IMR-90 (cell line): ENCODE data around the gene MIEF1. TPM values are rescaled to one million over a fixed set of nuclear protein-coding genes. Genes with fewer than 3 reads are reported as not detected.

Source experiments
- ATAC-seq: fragments of 200-7000 bp; cut with Tn5 transposase; 2 replicates; pipeline ENCODE4 v1.9.1; 2020; ENCODE audit warnings: low read depth, mild to moderate bottlenecking, moderate library complexity
- BruUV-seq: library from RNA; stranded (reverse); fragments of 400-500 nt; replicated peaks from 2 replicates; lab custom pipeline; 2021; lab: Mats Ljungman, UMichigan
- CTCF ChIA-PET: fragments of 300-600 bp; formaldehyde crosslinking; extraction: SDS; loops from one replicate; lab custom pipeline; 2021; ENCODE audit warnings: antibody characterized with exemption; lab: Yijun Ruan, JAX
- POLR2A ChIA-PET: fragments of 300-600 bp; sonication (Branson Sonifier 250); formaldehyde crosslinking; loops from one replicate; lab custom pipeline; 2022; ENCODE audit warnings: antibody characterized with exemption; ENCODE audit not compliant: unreplicated experiment; lab: Charles Lee
- DNase-seq: peaks from one replicate; pipeline ENCODE4 v3.0.0; 2013
- H2AFZ ChIP-seq: replicated peaks from 2 replicates; pipeline ENCODE3; 2013; ENCODE audit warnings: low read length, mild to moderate bottlenecking; ENCODE audit not compliant: poor library complexity
- H2AK5ac ChIP-seq: 2 replicates; pipeline ENCODE4 v1.6.1; 2013; ENCODE audit warnings: low read depth, low read length, inconsistent platforms
- H2AK9ac ChIP-seq: replicated peaks from 2 replicates; pipeline ENCODE3; 2013; ENCODE audit warnings: mild to moderate bottlenecking, low read depth, low read length, moderate library complexity; ENCODE audit not compliant: poor library complexity
- H2BK120ac ChIP-seq: 2 replicates; pipeline ENCODE4 v1.6.1; 2013; ENCODE audit warnings: low read depth, low read length, inconsistent platforms
- H2BK15ac ChIP-seq: 3 replicates; pipeline ENCODE4 v1.6.1; 2013; ENCODE audit warnings: low read depth, low read length, inconsistent platforms
- H2BK20ac ChIP-seq: 2 replicates; pipeline ENCODE4 v1.6.1; 2013; ENCODE audit warnings: low read depth, mild to moderate bottlenecking, inconsistent platforms, low read length, moderate library complexity
- H2BK5ac ChIP-seq: 2 replicates; pipeline ENCODE4 v1.6.1; 2013; ENCODE audit warnings: mild to moderate bottlenecking, low read depth, low read length, inconsistent platforms; ENCODE audit not compliant: poor library complexity, severe bottlenecking
- H3K14ac ChIP-seq: replicated peaks from 2 replicates; pipeline ENCODE4 v1.6.1; 2013; ENCODE audit warnings: low read depth, low read length, inconsistent platforms
- H3K18ac ChIP-seq: 2 replicates; pipeline ENCODE4 v1.6.1; 2013; ENCODE audit warnings: low read depth, low read length, control low read depth
- H3K23ac ChIP-seq: 2 replicates; pipeline ENCODE4 v1.6.1; 2013; ENCODE audit warnings: low read depth, low read length, inconsistent platforms
- H3K27ac ChIP-seq: 2 replicates; pipeline ENCODE4 v1.5.1; 2013; ENCODE audit warnings: mild to moderate bottlenecking, control low read depth, low read length; ENCODE audit not compliant: insufficient read depth
- H3K27me3 ChIP-seq: 2 replicates; pipeline ENCODE4 v1.6.1; 2013; ENCODE audit warnings: low read length; ENCODE audit not compliant: control insufficient read depth, insufficient read depth
- H3K36me3 ChIP-seq: 2 replicates; pipeline ENCODE4 v1.6.1; 2013; ENCODE audit warnings: low read length, mixed read lengths; ENCODE audit not compliant: control insufficient read depth, insufficient read depth
- H3K4ac ChIP-seq: 2 replicates; pipeline ENCODE4 v1.6.1; 2013; ENCODE audit warnings: low read depth, low read length, inconsistent platforms
- H3K4me1 ChIP-seq: 2 replicates; pipeline ENCODE4 v1.6.1; 2013; ENCODE audit warnings: low read length, mixed read lengths; ENCODE audit not compliant: control insufficient read depth, insufficient read depth
- H3K4me2 ChIP-seq: 2 replicates; pipeline ENCODE4 v1.6.1; 2013; ENCODE audit warnings: low read depth, mild to moderate bottlenecking, control low read depth, low read length, moderate library complexity
- H3K4me3 ChIP-seq: 2 replicates; pipeline ENCODE4 v1.5.1; 2013; ENCODE audit warnings: low read depth, mild to moderate bottlenecking, control low read depth, low read length, moderate library complexity; ENCODE audit not compliant: insufficient read depth
- H3K56ac ChIP-seq: 2 replicates; pipeline ENCODE4 v1.6.1; 2013; ENCODE audit warnings: low read length, inconsistent platforms; ENCODE audit not compliant: insufficient read depth; ENCODE audit errors: extremely low read depth
- H3K79me1 ChIP-seq, 2 experiments: 2 replicates each; pipeline ENCODE4 v1.6.1; 2013; ENCODE audit warnings: low read length in 2 of 2, inconsistent platforms in 1 of 2, low read depth in 1 of 2
- H3K9ac ChIP-seq: 2 replicates; pipeline ENCODE4 v1.6.1; 2013; ENCODE audit warnings: low read depth, low read length, control low read depth
- H3K9me1 ChIP-seq: 2 replicates; pipeline ENCODE4 v1.6.1; 2013; ENCODE audit warnings: low read length, inconsistent platforms; ENCODE audit not compliant: insufficient read depth
- H3K9me3 ChIP-seq: 2 replicates; pipeline ENCODE4 v1.6.1; 2013; ENCODE audit warnings: low read length; ENCODE audit not compliant: control insufficient read depth, insufficient read depth
- H4K20me1 ChIP-seq: 2 replicates; pipeline ENCODE4 v1.6.1; 2013; ENCODE audit warnings: low read length, inconsistent platforms; ENCODE audit not compliant: insufficient read depth
- H4K5ac ChIP-seq: 2 replicates; pipeline ENCODE4 v1.6.1; 2013; ENCODE audit warnings: mild to moderate bottlenecking, low read depth, low read length, control low read depth
- H4K8ac ChIP-seq, 2 experiments: 2 replicates each; pipeline ENCODE4 v1.6.1; 2013; ENCODE audit warnings: low read depth in 2 of 2, low read length in 2 of 2, control low read depth in 1 of 2, inconsistent platforms in 1 of 2
- H4K91ac ChIP-seq: 2 replicates; pipeline ENCODE4 v1.6.1; 2013; ENCODE audit warnings: low read depth, low read length, inconsistent platforms; ENCODE audit not compliant: insufficient read depth
- FOS ChIP-seq: fragments of 150-350 bp; IDR thresholded peaks from 2 replicates; pipeline ENCODE4 v1.6.1; 2016; ENCODE audit warnings: low read depth, low read length
- MAFK ChIP-seq: IDR thresholded peaks from 2 replicates; pipeline ENCODE4 v1.6.1; 2012; ENCODE audit warnings: low read depth, low read length, improper control_type of control experiment
- NFE2L2 ChIP-seq: fragments of 150-350 bp; IDR thresholded peaks from 2 replicates; pipeline ENCODE4 v1.6.1; 2016; ENCODE audit warnings: low read depth, mild to moderate bottlenecking, low read length
- POLR2A ChIP-seq: IDR thresholded peaks from 2 replicates; pipeline ENCODE4 v1.6.1; 2012; ENCODE audit warnings: mild to moderate bottlenecking, low read depth, low read length
- RAD21 ChIP-seq: IDR thresholded peaks from 2 replicates; pipeline ENCODE4 v1.6.1; 2012; ENCODE audit warnings: low read length, improper control_type of control experiment
- RCOR1 ChIP-seq: IDR thresholded peaks from 2 replicates; pipeline ENCODE4 v1.6.1; 2012; ENCODE audit warnings: mild to moderate bottlenecking, low read length, improper control_type of control experiment; ENCODE audit not compliant: insufficient replicate concordance
- USF2 ChIP-seq: fragments of 150-350 bp; IDR thresholded peaks from 2 replicates; pipeline ENCODE4 v1.6.1; 2017; ENCODE audit warnings: mild to moderate bottlenecking, antibody characterized with exemption, low read length, low read depth
- WGBS, 2 experiments: methylation state at CpG; one replicate each; pipeline versions ENCODE4 v1.1.5 to v1.1.7; 2013; ENCODE audit warnings: missing lambda C conversion rate in 2 of 2; ENCODE audit not compliant: insufficient read length in 1 of 2; ENCODE audit errors: extremely low coverage in 2 of 2; 5-methylcytosine and 5-hydroxymethylcytosine counted together
- dilution Hi-C: fragments of 300-500 bp; cut with HindIII; formaldehyde crosslinking; loops from one replicate; pipeline ENCODE4 v1.14.3; 2018; ENCODE audit warnings: low sequenced_read_pairs; ENCODE audit not compliant: unreplicated experiment
- in situ Hi-C: fragments of 300-500 bp; cut with MboI; formaldehyde crosslinking; loops from 3 replicates; pipeline ENCODE4 v1.14.3; 2019; ENCODE audit warnings: low sequenced_read_pairs, inconsistent platforms, mixed read lengths
- intact Hi-C: fragments of 100-400 bp; cut with micrococcal nuclease; formaldehyde crosslinking; loops from 2 replicates; pipeline ENCODE4 v1.10.0; 2022
- polyA plus RNA-seq, 3 experiments: library from polyadenylated mRNA; depleted of rRNA; stranded (reverse); fragments of >200 nt; gene quantifications; 2 replicates each; pipeline ENCODE4 v1.2.3, GENCODE V29; 2012; ENCODE audit warnings: low replicate concordance in 1 of 3
- total RNA-seq: library from RNA; depleted of rRNA; stranded (reverse); fragments of >200 nt; gene quantifications from 2 replicates; pipeline ENCODE4 v1.2.3, GENCODE V29; 2012
- TF ChIP-seq, protein P1 (sequence below): conservative IDR thresholded peaks from 2 replicates; pipeline ENCODE4 v1.5.1; 2012; ENCODE audit warnings: mild to moderate bottlenecking, low read depth, low read length, improper control_type of control experiment
- TF ChIP-seq, protein P2 (sequence below): fragments of 150-350 bp; IDR thresholded peaks from 2 replicates; pipeline ENCODE4 v1.6.1; 2016; ENCODE audit warnings: low read depth, mild to moderate bottlenecking, low read length, moderate library complexity, borderline replicate concordance

MIEF1 gene
- total and polyA plus RNA-seq, 2 of the 4 experiments (the other 2 are of a cell fraction): 9.7 to 16.9 TPM

DNA sequence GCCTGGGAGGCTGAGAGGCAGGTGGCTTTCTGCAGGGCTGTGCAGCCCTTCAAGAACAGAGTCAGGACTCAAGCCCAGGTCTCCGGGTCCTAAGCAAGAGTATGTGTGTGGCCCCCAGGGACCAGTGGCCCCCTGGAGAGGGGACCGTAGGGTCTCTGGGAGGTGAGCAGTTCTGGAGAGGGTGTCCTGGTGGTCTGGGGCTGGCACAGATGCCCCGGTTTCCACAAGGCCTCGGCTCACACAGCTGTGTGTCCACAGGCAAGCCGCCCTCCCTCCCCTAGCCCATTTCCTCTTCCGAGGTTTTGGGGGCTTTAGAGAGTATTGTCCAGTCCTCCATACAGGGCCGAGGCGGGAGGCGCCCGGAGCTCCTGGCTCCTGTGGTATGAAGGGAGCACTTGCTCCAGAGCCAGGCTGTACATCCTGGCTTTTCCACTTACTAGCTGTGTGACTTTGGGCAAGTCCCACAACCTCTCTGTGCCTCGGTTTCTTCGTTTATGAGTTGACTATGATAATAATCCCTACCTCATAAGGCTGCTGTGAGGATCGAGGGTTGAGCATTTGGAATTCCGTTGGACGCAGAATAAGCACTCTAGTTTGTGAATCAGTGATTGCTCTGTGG lies 33.9 kb downstream of the MIEF1 start:
- Histone ChIP-seq H4K91ac (no peak overlapping the region), H3K4me3 (no peak overlapping the region), H3K4ac (no peak overlapping the region), H2AK5ac (0 out of 2 replicates have a peak overlapping the region, but pooled peaks have one; percentile 3), H3K9ac (no peak overlapping the region), H3K9me1 (no peaks in the 10 kb centered on the region), H2AFZ (peak overlapping the region; percentile 8), H2BK15ac (no peak overlapping the region), H4K20me1 (peaks cover 4% of the 10 kb centered on the region; the same call in 1 of the 2 replicates), H3K23ac (no peak overlapping the region), H3K14ac (no peak overlapping the region), H3K79me1 (peaks cover 12 to 16% of the 10 kb centered on the region in 2 experiments), H3K18ac (no peak overlapping the region), H3K4me1 (peaks cover 6% of the 10 kb centered on the region), H4K5ac (no peak overlapping the region), H3K36me3 (peaks cover 2% of the 10 kb centered on the region; the same call in 1 of the 2 replicates), H2BK20ac (no peak overlapping the region), H2BK120ac (no peak overlapping the region), H3K9me3 (no peaks in the 10 kb centered on the region), H3K27me3 (peaks cover 15% of the 10 kb centered on the region), H3K27ac (no peak overlapping the region), H3K4me2 (no peak overlapping the region), H2AK9ac (peak overlapping the region; percentile 12), H3K56ac (no peak overlapping the region), H4K8ac (no peak overlapping the region), H2BK5ac (no peak overlapping the region)
- in situ Hi-C loops: loop anchor here (5.0 to 10.0 kb wide), 3 partner anchors 491 to 809 kb away; partner anchors contain the start of gene ADSL
- POLR2A ChIA-PET: no interaction called here
- no peak for TF ChIP-seq NFE2L2
- TF ChIP-seq FOS: no peak
- TF ChIP-seq, protein P1, sequence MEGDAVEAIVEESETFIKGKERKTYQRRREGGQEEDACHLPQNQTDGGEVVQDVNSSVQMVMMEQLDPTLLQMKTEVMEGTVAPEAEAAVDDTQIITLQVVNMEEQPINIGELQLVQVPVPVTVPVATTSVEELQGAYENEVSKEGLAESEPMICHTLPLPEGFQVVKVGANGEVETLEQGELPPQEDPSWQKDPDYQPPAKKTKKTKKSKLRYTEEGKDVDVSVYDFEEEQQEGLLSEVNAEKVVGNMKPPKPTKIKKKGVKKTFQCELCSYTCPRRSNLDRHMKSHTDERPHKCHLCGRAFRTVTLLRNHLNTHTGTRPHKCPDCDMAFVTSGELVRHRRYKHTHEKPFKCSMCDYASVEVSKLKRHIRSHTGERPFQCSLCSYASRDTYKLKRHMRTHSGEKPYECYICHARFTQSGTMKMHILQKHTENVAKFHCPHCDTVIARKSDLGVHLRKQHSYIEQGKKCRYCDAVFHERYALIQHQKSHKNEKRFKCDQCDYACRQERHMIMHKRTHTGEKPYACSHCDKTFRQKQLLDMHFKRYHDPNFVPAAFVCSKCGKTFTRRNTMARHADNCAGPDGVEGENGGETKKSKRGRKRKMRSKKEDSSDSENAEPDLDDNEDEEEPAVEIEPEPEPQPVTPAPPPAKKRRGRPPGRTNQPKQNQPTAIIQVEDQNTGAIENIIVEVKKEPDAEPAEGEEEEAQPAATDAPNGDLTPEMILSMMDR: no peak
- TF ChIP-seq RCOR1: no peak
- TF ChIP-seq POLR2A: no peak
- TF ChIP-seq, protein P2, sequence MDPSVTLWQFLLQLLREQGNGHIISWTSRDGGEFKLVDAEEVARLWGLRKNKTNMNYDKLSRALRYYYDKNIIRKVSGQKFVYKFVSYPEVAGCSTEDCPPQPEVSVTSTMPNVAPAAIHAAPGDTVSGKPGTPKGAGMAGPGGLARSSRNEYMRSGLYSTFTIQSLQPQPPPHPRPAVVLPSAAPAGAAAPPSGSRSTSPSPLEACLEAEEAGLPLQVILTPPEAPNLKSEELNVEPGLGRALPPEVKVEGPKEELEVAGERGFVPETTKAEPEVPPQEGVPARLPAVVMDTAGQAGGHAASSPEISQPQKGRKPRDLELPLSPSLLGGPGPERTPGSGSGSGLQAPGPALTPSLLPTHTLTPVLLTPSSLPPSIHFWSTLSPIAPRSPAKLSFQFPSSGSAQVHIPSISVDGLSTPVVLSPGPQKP: no peak
- no peak for TF ChIP-seq RAD21
- no peak for TF ChIP-seq USF2
- no peak for TF ChIP-seq MAFK
- intact Hi-C loops: loop anchor here (2.0 to 10.0 kb wide), 2 partner anchors 639 to 813 kb away; partner anchors contain the start of gene TNRC6B
- DNase-seq: no peak
- 83% methylated on average over 2 of the region's 15 CpGs; no CpG with 5 or more reads in 1 of the 2 experiments for WGBS, 2 experiments
- BruUV-seq: no TSS peak
- CTCF ChIA-PET: interaction anchor here (1.6 to 4.0 kb wide), 2 partner anchors 486 to 488 kb away, joined by 3 to 29 read pairs; no protein-coding TSS in a partner anchor
- dilution Hi-C loops: no loop called here
- ATAC-seq: no peak
